ENCODE measurements around the gene TMEM171. TPM values are rescaled to one million over a fixed set of nuclear protein-coding genes. Genes with fewer than 3 reads are reported as not detected.

TMEM171 gene
- total RNA-seq, 1 experiment from 2014 or later = 2.1 TPM

- POLR2A ChIA-PET = no interaction called here
- intact Hi-C loops (cut with micrococcal nuclease; ENCODE audit: unreplicated experiment) = no loop called here
- CTCF ChIA-PET = no interaction called here
- no TSS peak for BruUV-seq (replicated peaks)
- H3K27me3 ChIP-seq (ENCODE audit: control insufficient read depth, insufficient read depth, low read length) = no peaks in the 10 kb centered on the region
- H3K27ac ChIP-seq (ENCODE audit: low read length) = no peak overlapping the region
- DNase-seq (ENCODE audit: low read depth, low spot score) (no peak), ATAC-seq (no peak)
- in situ Hi-C loops (cut with HindIII; ENCODE audit: low pct_unique_long_range_greater_than_20kb, low sequenced_read_pairs) = no loop called here
- no peak for TF ChIP-seq POLR2AphosphoS5 (IDR thresholded peaks at IDR 0.05; ENCODE audit: low read depth, low read length)
- TF ChIP-seq TCF7L2 (IDR thresholded peaks at IDR 0.05; ENCODE audit: low read depth, low read length) = no peak
- H3K4me3 ChIP-seq (ENCODE audit: low read depth in 2 of 2, low read length in 2 of 2) = no peak overlapping the region
- no peaks in the 10 kb centered on the region for H3K36me3 ChIP-seq (ENCODE audit: control insufficient read depth, insufficient read depth, low read length)
- H3K4me1 ChIP-seq (ENCODE audit: control insufficient read depth, insufficient read depth, low read length) = no peaks in the 10 kb centered on the region
- H3K9me3 ChIP-seq (ENCODE audit: control insufficient read depth, insufficient read depth, low read depth, low read length) = no peaks in the 10 kb centered on the region
Measured at GRCh38 chr5:73132759-73133158, 12.4 kb downstream of the TMEM171 start.

- TF ChIP-seq TCF7L2 (IDR thresholded peaks at IDR 0.05; ENCODE audit: low read depth, low read length) = no peak
- no peak for TF ChIP-seq REST (IDR thresholded peaks at IDR 0.05; ENCODE audit: insufficient read depth in 1 of 2, low read depth in 2 of 2, low read length in 1 of 2)
- TF ChIP-seq POLR2AphosphoS5 (IDR thresholded peaks at IDR 0.05; ENCODE audit: low read depth, low read length) = no peak
- no peak for TF ChIP-seq CTCF (IDR thresholded peaks at IDR 0.05)
- TF ChIP-seq SIN3A (IDR thresholded peaks at IDR 0.05; ENCODE audit: borderline replicate concordance, insufficient read depth, low read depth, low read length) = no peak
- Histone ChIP-seq H3K36me3 (ENCODE audit: control insufficient read depth, insufficient read depth, low read length) (no peaks in the 10 kb centered on the region), H3K9me3 (ENCODE audit: control insufficient read depth, insufficient read depth, low read depth, low read length) (no peaks in the 10 kb centered on the region), H3K27ac (ENCODE audit: low read length) (no peak overlapping the region), H3K27me3 (ENCODE audit: control insufficient read depth, insufficient read depth, low read length) (no peaks in the 10 kb centered on the region), H3K4me3 (ENCODE audit: low read depth in 2 of 2, low read length in 2 of 2) (no peak overlapping the region), H3K4me1 (ENCODE audit: control insufficient read depth, insufficient read depth, low read length) (no peaks in the 10 kb centered on the region)
- ATAC-seq (no peak), DNase-seq (ENCODE audit: low read depth, low spot score) (no peak)
- ChIA-PET CTCF (no interaction called here), POLR2A (no interaction called here)
- intact Hi-C loops (cut with micrococcal nuclease; ENCODE audit: unreplicated experiment) (no loop called here), in situ Hi-C loops (cut with HindIII; ENCODE audit: low pct_unique_long_range_greater_than_20kb, low sequenced_read_pairs) (no loop called here)
- BruUV-seq (replicated peaks) = no TSS peak
Measured at GRCh38 chr5:73135021-73135420, 14.6 kb downstream of the TMEM171 start.

GRCh38 chr5:73135429-73136054 is 15.2 kb downstream of the TMEM171 start:
- H3K36me3 ChIP-seq (ENCODE audit: control insufficient read depth, insufficient read depth, low read length) = no peaks in the 10 kb centered on the region
- in situ Hi-C loops (cut with HindIII; ENCODE audit: low pct_unique_long_range_greater_than_20kb, low sequenced_read_pairs) = no loop called here
- ChIA-PET CTCF (no interaction called here), POLR2A (no interaction called here)
- no peak overlapping the region for H3K27ac ChIP-seq (ENCODE audit: low read length)
- ATAC-seq = peak; percentile 82
- no peaks in the 10 kb centered on the region for H3K9me3 ChIP-seq (ENCODE audit: control insufficient read depth, insufficient read depth, low read depth, low read length)
- TF ChIP-seq REST (IDR thresholded peaks at IDR 0.05; ENCODE audit: insufficient read depth in 1 of 2, low read depth in 2 of 2, low read length in 1 of 2) (no peak), CTCF (IDR thresholded peaks at IDR 0.05) (peak; percentile 70), SIN3A (IDR thresholded peaks at IDR 0.05; ENCODE audit: borderline replicate concordance, insufficient read depth, low read depth, low read length) (no peak), POLR2AphosphoS5 (IDR thresholded peaks at IDR 0.05; ENCODE audit: low read depth, low read length) (no peak), TCF7L2 (IDR thresholded peaks at IDR 0.05; ENCODE audit: low read depth, low read length) (no peak)
- no peak overlapping the region for H3K4me3 ChIP-seq (ENCODE audit: low read depth in 2 of 2, low read length in 2 of 2)
- no peaks in the 10 kb centered on the region for H3K27me3 ChIP-seq (ENCODE audit: control insufficient read depth, insufficient read depth, low read length)
- intact Hi-C loops (cut with micrococcal nuclease; ENCODE audit: unreplicated experiment) = no loop called here
- DNase-seq (ENCODE audit: low read depth, low spot score) = no peak
- no peaks in the 10 kb centered on the region for H3K4me1 ChIP-seq (ENCODE audit: control insufficient read depth, insufficient read depth, low read length)
- BruUV-seq (replicated peaks) = no TSS peak
